Colonic mucosa (tissue), 4 donors: ENCODE data around the gene COL4A2. TPM values are rescaled to one million over a fixed set of nuclear protein-coding genes. Genes with fewer than 3 reads are reported as not detected.

ENCODE experiments used
- DNase-seq: peaks from one replicate; pipeline ENCODE4 v3.0.0-alpha.2; 2020
- H3K27ac ChIP-seq: fragments of 200-600 bp; one replicate; pipeline ENCODE4 v1.8.0; 2021
- H3K27me3 ChIP-seq: fragments of 200-600 bp; one replicate; pipeline ENCODE4 v1.8.0; 2021
- H3K36me3 ChIP-seq: fragments of 200-600 bp; one replicate; pipeline ENCODE4 v1.8.0; 2021
- H3K4me1 ChIP-seq: fragments of 200-600 bp; one replicate; pipeline ENCODE4 v1.8.0; 2021; ENCODE audit warnings: mild to moderate bottlenecking
- H3K4me3 ChIP-seq: fragments of 200-600 bp; one replicate; pipeline ENCODE4 v1.8.0; 2021
- H3K9ac ChIP-seq, 2 donors: one replicate each; pipeline ENCODE4 v1.7.0; 2013; ENCODE audit warnings: control low read depth in 2 of 2, low read depth in 2 of 2, low read length in 2 of 2
- H3K9me3 ChIP-seq: fragments of 200-600 bp; one replicate; pipeline ENCODE4 v1.8.0; 2021
- intact Hi-C: fragments of 100-400 bp; cut with DNase I; formaldehyde crosslinking; loops from one replicate; pipeline ENCODE4 v1.14.1; 2022
- total RNA-seq, 2 donors: library from RNA; stranded (reverse); fragmentation: NEBNext Ultra II Directional in 1 of 2; extraction: Animal tissue kit (Norgen Biotek cat#: 25700) in 1 of 2; gene quantifications; one replicate each; pipeline ENCODE4 v1.2.1, GENCODE V29; 2021
- TF ChIP-seq, protein P1 (sequence below): fragments of 200-600 bp; IDR thresholded peaks from one replicate; pipeline ENCODE4 v1.8.0; 2022; ENCODE audit warnings: antibody characterized with exemption, mild to moderate bottlenecking
- donor health status: healthy.
- donor health status: DM: no; HTN: no; CAD: no.
- donor health status: DM: no; HTN: no; CAD: no.

Gene COL4A2
- total RNA-seq, 2 donors from 2014 or later: 61.1 to 111 TPM

DNA sequence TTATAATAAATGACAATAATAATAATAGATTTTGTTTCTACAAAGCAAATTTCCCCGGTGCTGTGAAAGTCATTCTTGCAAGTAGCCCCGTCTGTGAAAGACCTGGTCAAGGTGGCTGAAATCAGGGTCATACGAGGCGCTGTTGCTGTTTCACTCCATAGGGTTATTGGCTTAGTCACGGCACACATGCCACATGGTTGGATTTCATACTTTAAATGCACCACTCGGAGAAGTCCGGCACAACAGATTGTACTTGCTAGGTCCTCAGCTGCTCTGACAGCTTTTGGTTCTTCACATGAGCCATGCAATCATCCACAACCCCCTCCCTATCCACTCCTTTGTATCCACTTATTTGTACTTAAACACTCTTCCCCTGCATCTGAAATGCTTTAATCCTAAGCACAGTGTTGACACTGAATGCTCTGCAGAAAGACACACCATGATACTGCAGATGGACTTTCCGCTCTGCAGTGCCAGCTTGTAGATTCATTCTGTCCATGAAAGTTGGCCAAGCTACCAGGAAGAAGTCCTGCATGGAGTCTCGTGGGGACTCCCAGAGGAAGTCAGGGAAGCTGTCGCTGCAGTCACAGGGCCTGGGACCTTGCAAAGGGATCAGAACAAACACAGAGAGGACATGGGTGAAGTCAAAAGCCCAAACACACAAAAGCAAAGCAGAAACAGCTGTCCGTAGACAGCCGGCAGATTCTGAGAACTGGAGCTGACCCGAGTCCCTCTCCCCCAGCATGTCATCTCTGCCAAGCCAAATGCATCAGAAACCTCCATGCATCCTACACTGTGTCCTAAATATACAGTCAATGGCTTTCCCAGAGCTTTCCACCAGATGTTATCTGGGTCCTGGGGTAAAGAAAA is 124.6 kb downstream of the COL4A2 start:
- Histone ChIP-seq H3K4me3 (no peak overlapping the region), H3K27me3 (no peaks in the 10 kb centered on the region), H3K36me3 (no peaks in the 10 kb centered on the region), H3K4me1 (no peaks in the 10 kb centered on the region), H3K9ac (no peak overlapping the region), H3K27ac (no peak overlapping the region), H3K9me3 (no peaks in the 10 kb centered on the region)
- intact Hi-C loops: no loop called here
- TF ChIP-seq, protein P1, sequence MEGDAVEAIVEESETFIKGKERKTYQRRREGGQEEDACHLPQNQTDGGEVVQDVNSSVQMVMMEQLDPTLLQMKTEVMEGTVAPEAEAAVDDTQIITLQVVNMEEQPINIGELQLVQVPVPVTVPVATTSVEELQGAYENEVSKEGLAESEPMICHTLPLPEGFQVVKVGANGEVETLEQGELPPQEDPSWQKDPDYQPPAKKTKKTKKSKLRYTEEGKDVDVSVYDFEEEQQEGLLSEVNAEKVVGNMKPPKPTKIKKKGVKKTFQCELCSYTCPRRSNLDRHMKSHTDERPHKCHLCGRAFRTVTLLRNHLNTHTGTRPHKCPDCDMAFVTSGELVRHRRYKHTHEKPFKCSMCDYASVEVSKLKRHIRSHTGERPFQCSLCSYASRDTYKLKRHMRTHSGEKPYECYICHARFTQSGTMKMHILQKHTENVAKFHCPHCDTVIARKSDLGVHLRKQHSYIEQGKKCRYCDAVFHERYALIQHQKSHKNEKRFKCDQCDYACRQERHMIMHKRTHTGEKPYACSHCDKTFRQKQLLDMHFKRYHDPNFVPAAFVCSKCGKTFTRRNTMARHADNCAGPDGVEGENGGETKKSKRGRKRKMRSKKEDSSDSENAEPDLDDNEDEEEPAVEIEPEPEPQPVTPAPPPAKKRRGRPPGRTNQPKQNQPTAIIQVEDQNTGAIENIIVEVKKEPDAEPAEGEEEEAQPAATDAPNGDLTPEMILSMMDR: no peak
- DNase-seq: no peak

DNA sequence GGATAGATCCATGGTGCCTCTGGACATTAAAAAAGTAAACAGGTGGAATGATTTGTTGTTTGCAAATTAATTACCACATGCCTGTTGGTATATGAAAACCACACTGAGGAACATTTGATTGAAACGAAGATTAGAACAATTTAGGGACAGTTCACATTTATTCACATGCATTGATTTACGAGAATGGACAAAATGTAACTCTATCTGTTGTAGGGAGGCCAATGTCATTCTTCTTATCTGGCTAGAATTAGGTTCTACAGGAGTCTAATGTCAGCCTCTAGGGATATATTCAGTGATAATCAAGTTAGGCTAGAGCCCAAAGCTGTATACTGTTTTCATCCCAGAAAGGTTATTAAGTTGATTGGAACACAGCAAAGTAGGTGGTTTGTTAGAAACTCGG is 125.4 kb downstream of the COL4A2 start:
- TF ChIP-seq, protein P1: no peak
- no peak for DNase-seq
- H3K4me1 ChIP-seq: no peaks in the 10 kb centered on the region
- no peaks in the 10 kb centered on the region for H3K9me3 ChIP-seq
- no peaks in the 10 kb centered on the region for H3K27me3 ChIP-seq
- H3K36me3 ChIP-seq: no peaks in the 10 kb centered on the region
- no peak overlapping the region for H3K4me3 ChIP-seq
- no peak overlapping the region for H3K9ac ChIP-seq
- H3K27ac ChIP-seq: no peak overlapping the region
- intact Hi-C loops: no loop called here

DNA sequence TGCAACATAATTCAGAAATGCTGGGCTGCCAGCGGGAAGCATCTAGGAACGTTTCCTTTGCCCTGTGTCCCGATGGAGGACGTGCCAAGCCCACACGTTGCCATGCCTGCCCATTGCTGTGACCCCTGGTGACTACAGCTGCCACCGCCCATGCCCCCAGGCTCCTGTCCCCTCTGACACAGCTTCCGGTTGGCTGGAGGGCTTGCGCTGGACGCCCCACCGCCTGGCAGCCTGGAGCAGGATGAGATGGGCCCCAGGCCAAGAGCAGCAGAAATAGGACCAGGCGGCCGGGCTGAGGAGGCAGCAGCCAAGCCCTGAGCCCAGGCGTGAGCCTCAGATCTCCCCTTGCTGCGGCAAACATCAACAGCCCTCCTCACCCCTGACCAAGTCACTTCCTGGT is 125.9 kb downstream of the COL4A2 start:
- Histone ChIP-seq H3K9ac (no peak overlapping the region), H3K4me1 (no peaks in the 10 kb centered on the region), H3K27me3 (no peaks in the 10 kb centered on the region), H3K36me3 (no peaks in the 10 kb centered on the region), H3K27ac (no peak overlapping the region), H3K9me3 (no peaks in the 10 kb centered on the region), H3K4me3 (no peak overlapping the region)
- TF ChIP-seq, protein P1: no peak
- intact Hi-C loops: no loop called here
- no peak for DNase-seq

DNA sequence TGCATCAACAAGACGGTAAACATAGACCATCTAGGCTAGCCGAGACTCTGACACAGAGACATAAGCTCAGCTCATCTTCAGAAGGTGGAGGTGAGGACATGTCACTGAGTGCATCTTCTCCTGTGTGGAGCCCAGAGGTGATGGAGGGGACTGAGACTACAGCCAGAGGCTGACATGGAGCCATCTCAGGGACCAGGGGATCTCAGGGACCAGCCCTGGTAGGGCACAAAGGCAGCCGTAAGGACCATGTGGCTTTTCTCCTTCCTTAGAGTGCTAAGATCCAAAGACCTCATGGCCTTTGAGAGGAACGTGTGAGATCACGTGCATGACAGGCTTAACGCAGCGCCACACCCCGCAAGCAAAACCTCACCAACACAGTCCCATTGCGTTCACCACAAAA is 127.5 kb downstream of the COL4A2 start:
- no peak overlapping the region for H3K4me3 ChIP-seq
- intact Hi-C loops: no loop called here
- no peak for DNase-seq
- H3K4me1 ChIP-seq: no peaks in the 10 kb centered on the region
- no peaks in the 10 kb centered on the region for H3K36me3 ChIP-seq
- no peak overlapping the region for H3K9ac ChIP-seq
- no peaks in the 10 kb centered on the region for H3K9me3 ChIP-seq
- TF ChIP-seq, protein P1: no peak
- H3K27me3 ChIP-seq: no peaks in the 10 kb centered on the region
- H3K27ac ChIP-seq: no peak overlapping the region

DNA sequence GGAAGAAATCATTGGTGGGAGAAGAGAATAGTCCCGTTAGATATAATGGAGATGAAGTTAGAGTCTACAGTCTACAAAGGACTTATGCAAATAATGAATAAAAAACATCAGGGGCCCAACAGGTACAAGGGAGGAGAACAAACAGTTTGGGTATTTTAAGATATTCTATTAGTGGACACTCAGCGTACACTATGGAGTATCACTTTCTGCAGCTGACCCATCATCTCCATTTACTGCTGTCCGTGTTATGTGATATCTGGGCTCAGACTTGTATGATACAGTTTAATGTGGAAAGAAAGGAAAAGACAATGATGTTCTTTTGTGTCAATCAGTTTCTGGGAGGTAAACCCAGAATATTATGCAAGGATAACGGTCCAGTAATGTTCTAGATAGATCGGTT is 128.2 kb downstream of the COL4A2 start:
- Histone ChIP-seq H3K27ac (no peak overlapping the region), H3K4me1 (no peaks in the 10 kb centered on the region), H3K27me3 (no peaks in the 10 kb centered on the region), H3K9ac (no peak overlapping the region), H3K4me3 (no peak overlapping the region), H3K36me3 (no peaks in the 10 kb centered on the region), H3K9me3 (no peaks in the 10 kb centered on the region)
- no peak for DNase-seq
- intact Hi-C loops: no loop called here
- TF ChIP-seq, protein P1: no peak
